Astrocyte (in vitro differentiated cells and primary cell): ENCODE data around the gene IRX3. TPM values are rescaled to one million over a fixed set of nuclear protein-coding genes. Genes with fewer than 3 reads are reported as not detected.

Experiments
- DNase-seq: peaks from one replicate; pipeline ENCODE4 v3.0.0-alpha.2; 2010; ENCODE audit warnings: low read depth
- FAIRE-seq: peaks from 2 replicates; lab custom pipeline; 2011; peaks lifted over from hg19 to GRCh38; lab: Jason Lieb, UNC
- H2AFZ ChIP-seq: 2 replicates; pipeline ENCODE4 v1.6.0; 2012; ENCODE audit warnings: low read depth, low read length, inconsistent platforms
- H3K27ac ChIP-seq: 2 replicates; pipeline ENCODE4 v1.5.1; 2011; ENCODE audit warnings: low read depth, low read length, inconsistent platforms
- H3K27me3 ChIP-seq: 2 replicates; pipeline ENCODE4 v1.6.0; 2011; ENCODE audit warnings: low read length, inconsistent platforms; ENCODE audit not compliant: insufficient read depth
- H3K36me3 ChIP-seq: 2 replicates; pipeline ENCODE4 v1.5.1; 2011; ENCODE audit warnings: low read length, inconsistent platforms; ENCODE audit not compliant: insufficient read depth
- H3K4me1 ChIP-seq: 2 replicates; pipeline ENCODE4 v1.5.1; 2011; ENCODE audit warnings: low read length, inconsistent platforms; ENCODE audit not compliant: insufficient read depth
- H3K4me2 ChIP-seq: 2 replicates; pipeline ENCODE4 v1.6.0; 2012; ENCODE audit warnings: low read length, inconsistent platforms
- H3K4me3 ChIP-seq: 2 replicates; pipeline ENCODE4 v1.5.1; 2011; ENCODE audit warnings: low read depth, mild to moderate bottlenecking, low read length, inconsistent platforms; ENCODE audit not compliant: insufficient read depth
- H3K79me2 ChIP-seq: 2 replicates; pipeline ENCODE4 v1.6.0; 2012; ENCODE audit warnings: mild to moderate bottlenecking, low read length, inconsistent platforms; ENCODE audit not compliant: insufficient read depth
- H3K9ac ChIP-seq: 2 replicates; pipeline ENCODE4 v1.6.0; 2012; ENCODE audit warnings: mild to moderate bottlenecking, low read length, inconsistent platforms
- H3K9me3 ChIP-seq: 2 replicates; pipeline ENCODE4 v1.5.1; 2012; ENCODE audit warnings: low read depth, mild to moderate bottlenecking, low read length, inconsistent platforms; ENCODE audit not compliant: insufficient read depth
- H4K20me1 ChIP-seq: 2 replicates; pipeline ENCODE4 v1.6.0; 2012; ENCODE audit warnings: low read length, inconsistent platforms; ENCODE audit not compliant: insufficient read depth
- H3K27ac Mint-ChIP-seq: one replicate; pipeline ENCODE4 v1.8.0; 2021; ENCODE audit warnings: mild to moderate bottlenecking, mixed read lengths; ENCODE audit not compliant: unreplicated experiment
- H3K27me3 Mint-ChIP-seq: one replicate; pipeline ENCODE4 v1.8.0; 2021; ENCODE audit warnings: low read depth, mixed read lengths; ENCODE audit not compliant: unreplicated experiment
- H3K36me3 Mint-ChIP-seq: one replicate; pipeline ENCODE4 v1.8.0; 2021; ENCODE audit warnings: low read depth, mixed read lengths; ENCODE audit not compliant: unreplicated experiment
- H3K4me1 Mint-ChIP-seq: one replicate; pipeline ENCODE4 v1.8.0; 2021; ENCODE audit warnings: low read depth, mixed read lengths; ENCODE audit not compliant: unreplicated experiment
- H3K4me3 Mint-ChIP-seq: one replicate; pipeline ENCODE4 v1.8.0; 2021; ENCODE audit warnings: mild to moderate bottlenecking, moderate library complexity, mixed read lengths; ENCODE audit not compliant: unreplicated experiment
- H3K9me3 Mint-ChIP-seq: one replicate; pipeline ENCODE4 v1.8.0; 2021; ENCODE audit warnings: mild to moderate bottlenecking, mixed read lengths; ENCODE audit not compliant: unreplicated experiment
- CTCF ChIP-seq: IDR thresholded peaks from 2 replicates; pipeline ENCODE4 v1.5.1; 2011; ENCODE audit warnings: low read depth, mild to moderate bottlenecking, inconsistent platforms, low read length, moderate library complexity; ENCODE audit not compliant: insufficient read depth
- EZH2 ChIP-seq: IDR thresholded peaks from 2 replicates; pipeline ENCODE4 v1.6.1; 2012; ENCODE audit warnings: mild to moderate bottlenecking, low read length, inconsistent platforms; ENCODE audit not compliant: insufficient read depth
- total RNA-seq: library from RNA; stranded (reverse); gene quantifications from 2 replicates; pipeline ENCODE4 v1.2.1, GENCODE V29; 2021

The IRX3 gene
- total RNA-seq, 1 donor from 2014 or later = 0.75 TPM

GRCh38 chr16:54281535-54282201 is 4.9 kb downstream of the IRX3 start:
- peaks cover 13% of the 10 kb centered on the region for H3K27me3 ChIP-seq
- no peaks in the 10 kb centered on the region for H3K9me3 ChIP-seq
- peak overlapping the region; percentile 100 for H3K4me2 ChIP-seq
- H3K4me1 ChIP-seq = peaks cover 8% of the 10 kb centered on the region
- H3K27ac Mint-ChIP-seq = peak overlapping the region; percentile 34
- no peak overlapping the region for H3K27ac ChIP-seq
- H3K36me3 Mint-ChIP-seq = peaks cover 7% of the 10 kb centered on the region
- no peak for TF ChIP-seq CTCF
- peak; percentile 6 for TF ChIP-seq EZH2
- no peak for FAIRE-seq
- H3K9ac ChIP-seq = no peak overlapping the region
- peak overlapping the region; percentile 56 for H2AFZ ChIP-seq
- no peak overlapping the region for H3K4me3 ChIP-seq
- H3K27me3 Mint-ChIP-seq = peaks cover 60% of the 10 kb centered on the region
- H3K4me1 Mint-ChIP-seq = peaks cover 3% of the 10 kb centered on the region
- H3K36me3 ChIP-seq = no peaks in the 10 kb centered on the region
- H3K9me3 Mint-ChIP-seq = peaks cover 10% of the 10 kb centered on the region
- peak overlapping the region; percentile 80 for H3K4me3 Mint-ChIP-seq
- no peak for DNase-seq
- H4K20me1 ChIP-seq = peaks cover 7% of the 10 kb centered on the region
- H3K79me2 ChIP-seq = peaks cover 24% of the 10 kb centered on the region

- no peak overlapping the region for H3K4me3 Mint-ChIP-seq
- H3K36me3 Mint-ChIP-seq = peaks cover 7% of the 10 kb centered on the region
- no peaks in the 10 kb centered on the region for H3K36me3 ChIP-seq
- H3K27ac Mint-ChIP-seq = peak overlapping the region; percentile 2
- H3K9ac ChIP-seq = no peak overlapping the region
- H3K4me3 ChIP-seq = no peak overlapping the region
- peaks cover 7% of the 10 kb centered on the region for H4K20me1 ChIP-seq
- H3K27me3 Mint-ChIP-seq = peaks cover 60% of the 10 kb centered on the region
- DNase-seq (no peak), FAIRE-seq (no peak)
- no peak for TF ChIP-seq CTCF
- TF ChIP-seq EZH2 = no peak
- H2AFZ ChIP-seq = no peak overlapping the region
- H3K79me2 ChIP-seq = peaks cover 24% of the 10 kb centered on the region
- peaks cover 13% of the 10 kb centered on the region for H3K27me3 ChIP-seq
- peaks cover 3% of the 10 kb centered on the region for H3K4me1 Mint-ChIP-seq
- no peaks in the 10 kb centered on the region for H3K9me3 ChIP-seq
- H3K27ac ChIP-seq = no peak overlapping the region
- H3K9me3 Mint-ChIP-seq = peaks cover 10% of the 10 kb centered on the region
- H3K4me1 ChIP-seq = peaks cover 8% of the 10 kb centered on the region
- no peak overlapping the region for H3K4me2 ChIP-seq
Observed at GRCh38 chr16:54280751-54281150, 5.8 kb downstream of the IRX3 start.
